Measurements from ENCODE around the gene NRXN3.

GRCh38 chr14:79766511-79766910, 1596.3 kb downstream of the NRXN3 start:
- TF ChIP-seq GATA2 (IDR thresholded peaks at IDR 0.05; ENCODE audit: low read depth, low read length) (no peak), GATA3 (IDR thresholded peaks at IDR 0.05; ENCODE audit: low read depth, low read length) (no peak)

Data from SH-SY5Y (cell line).